ENCODE results near the gene RBL2. TPM values are rescaled to one million over a fixed set of nuclear protein-coding genes. Genes with fewer than 3 reads are reported as not detected.

RBL2 gene
- total and polyA plus RNA-seq, 2 of the 8 experiments (the other 6 are each of a cell fraction or from before 2014, with no cell fraction given) = 13.9 to 22.1 TPM

DNA sequence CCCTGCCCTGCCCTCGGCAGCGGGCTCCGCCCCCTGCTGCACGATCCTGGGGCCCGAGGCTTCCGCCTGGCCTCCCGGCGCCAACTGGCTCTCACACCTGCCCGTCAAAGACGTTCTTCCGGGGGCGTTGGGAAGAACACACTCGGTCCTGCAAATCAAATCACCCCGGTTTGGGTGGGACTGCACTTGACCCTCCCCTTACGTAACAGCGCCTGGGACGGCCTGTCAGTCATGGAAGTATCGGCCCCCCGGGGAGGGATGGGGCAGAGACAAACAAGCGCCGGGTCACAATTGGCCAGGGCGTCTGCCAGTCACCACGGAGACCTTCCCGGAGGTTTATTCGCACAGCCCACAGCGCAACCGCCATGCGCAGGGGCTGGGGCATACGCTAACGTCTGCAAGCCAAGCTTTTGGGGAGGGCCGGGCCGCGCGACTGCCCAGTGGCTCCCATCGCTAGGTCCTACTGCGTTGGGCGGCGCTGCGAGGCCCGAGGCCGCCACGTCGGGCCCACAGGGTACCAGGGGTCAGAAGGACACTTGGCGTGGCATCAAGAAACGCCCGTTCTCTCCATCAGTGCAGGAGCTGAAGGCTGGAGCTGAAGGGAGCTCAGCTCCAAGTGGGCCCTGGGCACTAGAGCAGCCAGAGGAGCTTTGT, 69.1 kb downstream of the RBL2 start (continued):
- TF ChIP-seq TCF12 (IDR thresholded peaks at IDR 0.05; ENCODE audit: low read depth, low read length) = no peak
- peak; percentile 73 for TF ChIP-seq PHF8 (conservative IDR thresholded peaks at IDR 0.05; ENCODE audit: low read depth, low read length)
- TF ChIP-seq, protein P1, sequence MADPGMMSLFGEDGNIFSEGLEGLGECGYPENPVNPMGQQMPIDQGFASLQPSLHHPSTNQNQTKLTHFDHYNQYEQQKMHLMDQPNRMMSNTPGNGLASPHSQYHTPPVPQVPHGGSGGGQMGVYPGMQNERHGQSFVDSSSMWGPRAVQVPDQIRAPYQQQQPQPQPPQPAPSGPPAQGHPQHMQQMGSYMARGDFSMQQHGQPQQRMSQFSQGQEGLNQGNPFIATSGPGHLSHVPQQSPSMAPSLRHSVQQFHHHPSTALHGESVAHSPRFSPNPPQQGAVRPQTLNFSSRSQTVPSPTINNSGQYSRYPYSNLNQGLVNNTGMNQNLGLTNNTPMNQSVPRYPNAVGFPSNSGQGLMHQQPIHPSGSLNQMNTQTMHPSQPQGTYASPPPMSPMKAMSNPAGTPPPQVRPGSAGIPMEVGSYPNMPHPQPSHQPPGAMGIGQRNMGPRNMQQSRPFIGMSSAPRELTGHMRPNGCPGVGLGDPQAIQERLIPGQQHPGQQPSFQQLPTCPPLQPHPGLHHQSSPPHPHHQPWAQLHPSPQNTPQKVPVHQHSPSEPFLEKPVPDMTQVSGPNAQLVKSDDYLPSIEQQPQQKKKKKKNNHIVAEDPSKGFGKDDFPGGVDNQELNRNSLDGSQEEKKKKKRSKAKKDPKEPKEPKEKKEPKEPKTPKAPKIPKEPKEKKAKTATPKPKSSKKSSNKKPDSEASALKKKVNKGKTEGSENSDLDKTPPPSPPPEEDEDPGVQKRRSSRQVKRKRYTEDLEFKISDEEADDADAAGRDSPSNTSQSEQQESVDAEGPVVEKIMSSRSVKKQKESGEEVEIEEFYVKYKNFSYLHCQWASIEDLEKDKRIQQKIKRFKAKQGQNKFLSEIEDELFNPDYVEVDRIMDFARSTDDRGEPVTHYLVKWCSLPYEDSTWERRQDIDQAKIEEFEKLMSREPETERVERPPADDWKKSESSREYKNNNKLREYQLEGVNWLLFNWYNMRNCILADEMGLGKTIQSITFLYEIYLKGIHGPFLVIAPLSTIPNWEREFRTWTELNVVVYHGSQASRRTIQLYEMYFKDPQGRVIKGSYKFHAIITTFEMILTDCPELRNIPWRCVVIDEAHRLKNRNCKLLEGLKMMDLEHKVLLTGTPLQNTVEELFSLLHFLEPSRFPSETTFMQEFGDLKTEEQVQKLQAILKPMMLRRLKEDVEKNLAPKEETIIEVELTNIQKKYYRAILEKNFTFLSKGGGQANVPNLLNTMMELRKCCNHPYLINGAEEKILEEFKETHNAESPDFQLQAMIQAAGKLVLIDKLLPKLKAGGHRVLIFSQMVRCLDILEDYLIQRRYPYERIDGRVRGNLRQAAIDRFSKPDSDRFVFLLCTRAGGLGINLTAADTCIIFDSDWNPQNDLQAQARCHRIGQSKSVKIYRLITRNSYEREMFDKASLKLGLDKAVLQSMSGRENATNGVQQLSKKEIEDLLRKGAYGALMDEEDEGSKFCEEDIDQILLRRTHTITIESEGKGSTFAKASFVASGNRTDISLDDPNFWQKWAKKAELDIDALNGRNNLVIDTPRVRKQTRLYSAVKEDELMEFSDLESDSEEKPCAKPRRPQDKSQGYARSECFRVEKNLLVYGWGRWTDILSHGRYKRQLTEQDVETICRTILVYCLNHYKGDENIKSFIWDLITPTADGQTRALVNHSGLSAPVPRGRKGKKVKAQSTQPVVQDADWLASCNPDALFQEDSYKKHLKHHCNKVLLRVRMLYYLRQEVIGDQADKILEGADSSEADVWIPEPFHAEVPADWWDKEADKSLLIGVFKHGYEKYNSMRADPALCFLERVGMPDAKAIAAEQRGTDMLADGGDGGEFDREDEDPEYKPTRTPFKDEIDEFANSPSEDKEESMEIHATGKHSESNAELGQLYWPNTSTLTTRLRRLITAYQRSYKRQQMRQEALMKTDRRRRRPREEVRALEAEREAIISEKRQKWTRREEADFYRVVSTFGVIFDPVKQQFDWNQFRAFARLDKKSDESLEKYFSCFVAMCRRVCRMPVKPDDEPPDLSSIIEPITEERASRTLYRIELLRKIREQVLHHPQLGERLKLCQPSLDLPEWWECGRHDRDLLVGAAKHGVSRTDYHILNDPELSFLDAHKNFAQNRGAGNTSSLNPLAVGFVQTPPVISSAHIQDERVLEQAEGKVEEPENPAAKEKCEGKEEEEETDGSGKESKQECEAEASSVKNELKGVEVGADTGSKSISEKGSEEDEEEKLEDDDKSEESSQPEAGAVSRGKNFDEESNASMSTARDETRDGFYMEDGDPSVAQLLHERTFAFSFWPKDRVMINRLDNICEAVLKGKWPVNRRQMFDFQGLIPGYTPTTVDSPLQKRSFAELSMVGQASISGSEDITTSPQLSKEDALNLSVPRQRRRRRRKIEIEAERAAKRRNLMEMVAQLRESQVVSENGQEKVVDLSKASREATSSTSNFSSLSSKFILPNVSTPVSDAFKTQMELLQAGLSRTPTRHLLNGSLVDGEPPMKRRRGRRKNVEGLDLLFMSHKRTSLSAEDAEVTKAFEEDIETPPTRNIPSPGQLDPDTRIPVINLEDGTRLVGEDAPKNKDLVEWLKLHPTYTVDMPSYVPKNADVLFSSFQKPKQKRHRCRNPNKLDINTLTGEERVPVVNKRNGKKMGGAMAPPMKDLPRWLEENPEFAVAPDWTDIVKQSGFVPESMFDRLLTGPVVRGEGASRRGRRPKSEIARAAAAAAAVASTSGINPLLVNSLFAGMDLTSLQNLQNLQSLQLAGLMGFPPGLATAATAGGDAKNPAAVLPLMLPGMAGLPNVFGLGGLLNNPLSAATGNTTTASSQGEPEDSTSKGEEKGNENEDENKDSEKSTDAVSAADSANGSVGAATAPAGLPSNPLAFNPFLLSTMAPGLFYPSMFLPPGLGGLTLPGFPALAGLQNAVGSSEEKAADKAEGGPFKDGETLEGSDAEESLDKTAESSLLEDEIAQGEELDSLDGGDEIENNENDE (IDR thresholded peaks at IDR 0.05; ENCODE audit: insufficient replicate concordance, low read length) = no peak
- no peak for TF ChIP-seq RBBP5 (IDR thresholded peaks at IDR 0.05; ENCODE audit: borderline replicate concordance, low read depth, low read length)
- TF ChIP-seq NANOG (IDR thresholded peaks at IDR 0.05; ENCODE audit: insufficient read depth, low read depth, low read length, poor library complexity, severe bottlenecking) = no peak
- TF ChIP-seq EP300 (IDR thresholded peaks at IDR 0.05; ENCODE audit: borderline replicate concordance in 1 of 2, low read depth in 2 of 2, low read length in 2 of 2) = no peak
- TF ChIP-seq POLR2AphosphoS5 (IDR thresholded peaks at IDR 0.05; ENCODE audit: low read depth, low read length) = peak; percentile 63
- no peak for TF ChIP-seq JUN (IDR thresholded peaks at IDR 0.05; ENCODE audit: low read depth, low read length)
- TF ChIP-seq RXRA (IDR thresholded peaks at IDR 0.05; ENCODE audit: insufficient read depth, low read depth, low read length) = no peak
